Islet precursor cell (in vitro differentiated cells): ENCODE data around the gene AGPAT4.

Experiments used
- DNase-seq: peaks from one replicate; pipeline ENCODE4 v3.0.0-alpha.2; 2018

AGPAT4 gene

DNA sequence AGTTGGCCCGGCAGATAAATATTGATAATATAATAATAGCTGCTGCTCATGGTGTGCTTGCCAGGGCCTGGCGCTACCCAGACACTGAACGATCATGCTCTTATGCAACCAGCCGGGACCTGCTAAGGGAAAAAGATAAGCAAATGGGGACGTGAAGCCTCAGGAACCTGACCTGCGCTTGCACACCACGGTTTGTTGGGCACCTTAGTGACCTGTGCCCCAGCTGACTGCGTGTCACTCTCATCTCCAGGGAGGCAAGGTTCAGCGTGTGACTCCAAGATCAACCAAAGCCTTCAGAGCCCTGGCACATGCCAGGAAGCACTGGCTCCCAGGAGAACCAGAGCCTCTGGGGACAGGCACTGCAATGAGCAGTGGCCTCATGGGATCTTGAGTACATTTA is 111.1 kb downstream of the AGPAT4 start:
- DNase-seq = no peak

DNA sequence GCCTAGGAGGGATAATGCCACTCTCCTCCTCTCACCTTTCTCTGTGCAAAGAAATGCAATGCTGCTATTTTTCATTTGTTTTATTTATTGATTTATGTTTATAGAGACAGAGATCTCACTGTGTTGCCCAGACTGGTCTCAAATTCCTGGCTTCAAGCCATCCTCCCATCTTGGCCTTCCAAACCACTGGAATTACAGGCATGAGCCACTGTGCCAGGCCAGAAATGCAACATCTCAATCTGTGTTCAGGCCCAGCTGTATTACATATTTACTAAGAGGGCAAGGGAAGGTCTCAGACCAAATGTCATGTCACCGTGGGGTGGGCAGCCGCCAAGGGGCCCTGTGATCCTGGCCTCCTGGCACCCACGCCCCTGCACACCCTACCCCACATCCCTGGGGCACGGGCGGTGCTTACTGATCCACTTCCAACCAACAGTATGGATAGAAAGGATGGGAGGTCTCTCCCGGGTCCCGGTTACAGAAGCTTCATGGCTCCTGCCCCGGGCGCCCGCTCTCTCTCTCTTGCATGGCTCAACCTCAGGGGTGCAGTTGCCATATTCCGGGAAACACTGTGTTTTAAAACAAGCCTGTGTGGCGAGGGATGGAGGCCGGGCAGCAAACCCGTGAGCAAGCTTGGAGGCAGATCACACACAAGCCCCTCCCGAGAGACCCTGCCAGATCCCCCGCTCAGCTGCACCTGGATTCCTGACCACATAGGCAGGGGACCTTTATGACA is 111.8 kb downstream of the AGPAT4 start:
- no peak for DNase-seq

DNA sequence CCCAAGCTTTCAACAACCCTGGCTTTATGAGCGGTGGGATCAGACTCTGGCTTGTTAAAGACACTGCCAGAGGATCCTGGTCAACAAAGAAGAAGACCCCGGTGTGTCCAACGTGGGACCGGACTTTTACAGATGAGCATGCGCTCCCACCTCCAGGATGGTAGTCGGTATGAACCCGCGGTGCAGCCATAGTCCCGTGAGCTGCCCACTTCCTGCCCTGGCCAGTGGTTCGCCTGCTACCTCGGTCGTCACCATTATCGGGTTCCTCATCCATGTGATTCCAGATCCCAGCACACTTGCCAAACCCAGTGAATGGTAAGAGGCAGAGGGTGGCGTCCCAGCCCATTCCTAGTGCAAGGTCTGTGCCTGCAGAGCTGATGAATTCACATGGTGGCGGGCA is 112.7 kb downstream of the AGPAT4 start:
- no peak for DNase-seq

DNA sequence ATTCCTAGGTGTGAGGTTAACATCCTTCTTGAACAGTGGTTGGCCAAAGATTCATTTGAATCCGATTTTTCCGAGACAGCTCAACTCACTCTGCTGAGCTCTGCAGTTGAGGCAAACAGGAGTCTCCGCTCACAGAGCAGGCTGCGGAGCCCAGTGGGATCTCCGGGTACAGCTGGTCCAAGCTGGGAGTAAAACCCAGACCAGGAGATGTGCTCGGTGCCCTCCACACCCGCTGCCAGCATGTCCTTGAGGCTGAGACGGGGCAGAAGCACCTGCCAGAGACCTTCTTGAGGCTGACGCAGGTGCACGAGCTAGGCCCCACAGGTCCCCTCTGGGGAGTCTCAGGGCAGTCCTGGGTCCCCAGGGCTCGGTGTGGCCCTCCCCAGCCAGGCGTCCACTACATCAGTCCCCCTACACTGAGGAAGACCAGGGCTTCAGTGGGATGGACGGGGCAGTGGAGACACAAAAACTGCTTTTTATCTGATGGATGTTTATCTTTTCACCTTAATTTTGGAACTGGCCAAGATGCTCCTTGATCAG is 119.0 kb downstream of the AGPAT4 start:
- no peak for DNase-seq

DNA sequence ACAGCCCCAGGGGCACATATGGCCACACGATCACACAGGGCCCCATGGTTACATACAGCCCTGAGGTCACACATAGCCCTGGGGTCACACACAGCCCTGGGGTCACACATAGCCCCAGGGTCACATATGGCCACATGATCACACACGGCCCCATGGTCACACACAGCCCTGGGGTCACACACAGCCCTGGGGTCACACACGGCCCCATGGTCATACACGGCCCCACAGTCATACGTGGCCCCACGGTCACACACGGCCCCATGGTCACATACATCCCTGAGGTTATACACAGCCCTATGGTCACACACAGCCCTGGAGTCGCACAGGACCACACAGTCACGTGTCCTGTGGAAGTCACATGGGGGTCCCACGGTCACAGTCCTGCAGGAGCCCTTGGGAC is 120.1 kb downstream of the AGPAT4 start:
- DNase-seq = no peak

DNA sequence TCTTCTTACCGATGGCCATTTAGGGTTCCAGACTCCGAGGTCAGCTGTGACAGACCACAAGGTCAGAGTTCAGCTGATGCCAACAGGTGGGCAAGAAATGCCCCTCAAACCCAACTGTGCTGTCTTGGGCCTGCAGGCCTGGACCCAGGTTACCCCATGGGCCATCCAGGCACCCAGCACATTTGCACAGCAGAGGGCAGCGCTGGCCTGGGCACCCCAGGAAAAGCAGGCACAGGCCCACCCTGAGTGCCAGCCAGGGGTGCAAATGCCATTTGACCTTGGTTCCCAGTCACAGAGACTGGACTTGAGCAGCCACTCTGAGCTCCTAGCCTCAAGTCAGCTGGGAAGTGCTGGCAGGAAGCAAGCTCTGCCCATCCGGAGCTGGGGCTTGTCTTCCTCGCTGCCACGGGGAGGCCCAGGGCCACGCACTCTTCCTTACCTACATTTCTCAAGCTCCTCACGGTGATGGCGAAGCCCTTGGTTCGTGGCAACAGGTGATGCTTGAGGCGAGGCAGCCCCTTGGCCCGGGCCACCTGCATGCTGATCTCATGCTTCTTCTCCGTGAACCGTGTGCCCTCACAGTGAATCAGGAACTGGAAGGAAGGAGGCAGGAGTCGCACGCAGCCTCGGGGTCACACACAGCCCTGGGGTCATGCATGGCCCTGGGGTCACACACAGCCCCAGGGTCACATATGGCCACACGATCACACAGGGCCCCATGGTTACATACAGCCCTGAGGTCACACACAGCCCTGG is 120.8 kb downstream of the AGPAT4 start:
- no peak for DNase-seq

DNA sequence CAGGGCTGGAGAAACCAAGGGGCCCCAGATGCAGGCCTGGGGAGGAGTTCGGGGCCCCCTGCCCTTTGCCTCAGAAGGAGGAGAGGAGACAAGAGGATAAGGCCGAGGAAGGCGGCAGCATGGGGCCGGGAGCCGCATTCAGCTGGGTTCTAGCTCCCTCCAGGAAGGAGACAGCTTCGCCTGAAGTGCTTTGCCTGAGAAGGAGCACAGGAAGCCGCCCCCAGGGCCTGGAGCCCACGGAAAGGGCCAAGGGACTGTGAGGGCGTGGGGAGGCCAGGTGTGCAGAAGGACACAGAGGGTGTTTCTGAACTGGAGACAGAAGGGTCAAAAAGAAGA is 121.4 kb downstream of the AGPAT4 start:
- DNase-seq = no peak

DNA sequence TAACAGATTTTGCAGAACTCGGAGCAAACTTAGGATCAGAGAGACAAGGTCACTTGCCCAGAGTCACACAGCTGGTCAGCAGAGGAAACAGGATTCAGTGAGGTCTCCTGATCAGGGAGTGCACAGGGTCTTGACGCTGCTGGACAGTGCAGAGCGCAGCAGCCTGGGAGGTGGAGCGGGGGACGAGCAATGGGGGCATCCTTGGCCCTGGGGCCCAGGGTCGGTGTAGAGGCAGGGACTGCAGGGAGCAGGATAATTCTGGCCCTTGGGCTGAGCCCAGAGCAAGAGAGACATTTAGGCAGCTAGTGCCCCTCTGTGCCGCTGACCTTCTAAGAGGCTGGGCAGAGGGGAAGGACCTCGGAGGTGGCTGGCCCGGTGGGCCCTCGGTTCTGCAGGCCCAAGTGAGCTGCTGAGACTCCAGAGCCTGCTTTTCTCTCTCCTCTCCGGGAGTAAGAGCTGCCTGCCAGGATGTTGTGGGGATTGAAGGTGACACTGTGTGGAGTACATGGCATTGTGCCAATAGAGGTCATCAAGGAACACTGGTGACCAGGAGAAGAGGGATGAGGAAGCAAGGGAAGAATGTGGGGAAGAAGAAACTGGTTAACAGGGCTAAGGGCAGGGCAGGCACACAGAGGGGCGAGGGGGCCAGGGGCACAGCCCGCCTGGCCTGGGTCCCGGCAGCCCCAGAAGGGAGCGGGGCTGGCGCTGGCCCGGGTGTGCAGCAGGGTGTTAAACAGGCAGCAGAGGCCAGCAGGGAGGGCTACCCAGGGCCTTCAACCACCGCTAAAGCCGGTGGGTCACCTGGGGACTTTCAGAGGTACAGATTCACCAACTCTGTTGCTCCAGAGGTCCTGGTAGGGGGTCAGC is 122.0 kb downstream of the AGPAT4 start:
- DNase-seq = no peak

DNA sequence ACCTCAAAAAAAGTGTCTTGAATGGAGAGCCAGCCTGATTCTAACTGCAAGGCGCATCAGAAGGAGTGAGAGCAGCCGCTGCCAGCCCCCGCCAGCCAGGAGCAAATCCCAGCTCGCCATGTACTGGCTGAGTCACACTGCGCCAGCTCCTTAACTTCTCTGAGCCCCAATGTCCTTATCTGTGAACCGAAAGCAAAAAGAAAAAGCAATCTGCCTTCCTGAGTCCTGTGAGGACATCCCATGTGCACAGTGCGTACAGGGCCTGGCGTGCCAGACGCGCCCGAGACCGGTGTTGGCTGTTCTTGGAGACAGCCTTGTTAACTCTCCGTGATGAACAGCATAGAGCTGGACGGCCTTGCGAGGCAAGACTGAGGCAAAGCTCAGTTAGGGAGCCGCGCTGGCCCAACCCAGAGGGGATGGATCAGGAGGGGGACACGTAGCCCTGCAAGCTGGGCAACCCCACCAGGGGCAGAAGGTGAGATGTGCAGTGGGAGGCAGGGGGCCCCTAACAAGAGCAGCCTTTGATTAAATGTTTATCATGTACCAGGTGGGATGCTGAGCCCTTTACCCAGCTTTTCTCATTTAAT is 122.7 kb downstream of the AGPAT4 start:
- no peak for DNase-seq

DNA sequence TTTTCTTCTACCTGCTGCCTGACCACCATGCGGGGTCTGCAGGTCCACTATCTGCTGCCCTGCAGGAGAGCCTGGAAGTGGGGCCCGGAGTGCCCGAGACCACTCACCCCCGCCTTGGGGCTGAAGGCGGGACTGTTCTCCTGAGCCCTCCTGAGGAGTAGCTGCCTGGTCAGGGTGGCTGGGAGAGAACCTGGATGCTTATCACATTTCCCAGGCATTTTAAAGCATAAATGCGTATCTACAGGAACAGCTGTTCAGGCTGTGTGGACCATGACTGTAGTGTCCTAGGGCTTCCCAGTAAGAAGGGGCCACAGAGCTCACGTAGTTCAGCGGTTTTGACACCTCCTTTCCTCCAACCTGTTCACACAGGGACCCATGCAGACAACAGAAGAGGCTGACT is 123.3 kb downstream of the AGPAT4 start:
- no peak for DNase-seq

DNA sequence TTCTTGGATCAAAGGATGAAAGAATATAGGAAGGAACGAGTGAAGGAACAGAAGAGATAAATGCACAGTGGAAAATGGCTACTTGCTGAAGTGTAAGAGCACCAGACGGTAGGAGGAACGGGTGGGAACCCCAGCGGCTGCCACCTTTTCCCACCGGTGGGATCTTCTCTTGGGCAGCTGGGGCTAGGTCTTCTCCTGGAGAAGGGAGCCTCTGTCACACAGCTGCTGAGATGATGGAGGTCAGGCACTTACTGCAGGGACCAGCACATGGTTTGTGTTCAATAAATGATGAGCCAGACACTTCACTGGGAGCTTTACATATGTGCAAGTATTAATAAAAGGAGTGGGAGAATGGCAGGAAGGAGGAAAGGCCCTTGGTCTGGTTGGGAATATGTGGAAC is 123.7 kb downstream of the AGPAT4 start:
- DNase-seq = no peak

DNA sequence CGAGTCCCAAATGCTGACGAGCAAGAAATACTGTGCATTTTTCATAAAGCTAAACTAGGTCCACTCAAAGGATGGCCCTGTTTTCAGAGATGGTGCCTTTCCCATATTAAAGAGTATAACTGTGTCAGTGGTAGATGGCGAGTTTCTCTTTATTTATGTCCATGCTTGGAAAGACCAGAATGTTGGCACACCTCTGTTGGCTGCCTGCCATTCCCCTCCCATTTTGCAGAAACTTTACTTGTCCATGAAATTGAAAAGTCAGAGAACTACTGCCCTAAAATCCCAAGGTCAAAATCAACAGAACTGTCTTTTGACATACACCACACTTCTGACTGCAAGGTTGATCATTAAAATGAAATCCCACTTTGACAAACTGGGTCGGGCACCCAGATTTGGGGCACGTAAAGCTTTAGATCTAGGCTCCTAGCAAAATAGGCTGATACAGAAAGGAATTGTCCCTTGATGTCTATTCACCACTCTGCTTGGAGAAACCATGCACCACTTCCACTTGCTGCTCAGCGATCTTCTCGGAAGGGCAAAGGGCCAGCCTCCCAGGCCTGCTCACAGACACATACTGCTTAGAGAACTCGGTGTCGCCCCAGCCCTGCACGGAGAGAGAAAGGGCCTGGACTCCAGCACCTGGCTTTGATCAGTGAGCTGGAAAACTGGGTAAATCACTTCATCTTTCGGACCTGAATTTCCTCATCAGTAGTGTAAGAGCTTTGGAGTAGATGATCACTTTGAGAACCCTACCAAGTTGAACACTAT is 130.0 kb downstream of the AGPAT4 start:
- no peak for DNase-seq

DNA sequence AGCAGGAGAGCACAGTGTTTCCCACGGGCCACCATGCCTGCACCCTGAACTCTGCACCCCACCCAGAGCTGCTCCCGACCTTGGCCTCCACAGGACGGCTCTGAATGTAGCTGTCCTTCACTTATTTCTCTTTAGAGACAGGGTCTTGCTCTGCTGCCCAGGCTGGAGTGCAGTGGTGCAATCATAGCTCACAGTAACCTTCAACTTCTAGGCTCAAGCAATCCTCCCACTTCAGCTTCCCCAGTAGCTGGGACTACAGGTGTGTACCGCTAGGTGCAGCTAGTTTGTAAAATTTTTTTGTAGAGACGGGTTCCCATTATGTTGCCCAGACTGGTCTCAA is 130.9 kb downstream of the AGPAT4 start:
- no peak for DNase-seq

DNA sequence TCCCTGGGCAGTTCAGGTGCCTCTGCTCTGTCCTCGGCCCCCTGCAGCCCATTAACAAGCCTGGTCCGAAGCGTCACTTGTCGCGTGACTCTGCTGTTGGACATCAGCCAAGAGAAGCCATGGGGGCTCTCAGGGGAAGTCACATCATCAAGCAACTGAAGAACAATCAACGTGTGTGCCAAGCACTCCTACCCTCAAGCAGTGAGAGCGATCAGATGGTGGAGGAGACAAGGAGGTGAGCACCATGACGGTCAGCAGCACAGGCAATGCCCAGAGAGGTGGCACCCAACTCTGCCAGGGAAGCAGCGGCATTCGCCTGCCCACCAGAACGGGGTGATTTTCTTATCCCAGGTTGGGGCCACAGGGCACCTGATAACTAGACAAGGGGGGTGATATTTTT is 132.7 kb downstream of the AGPAT4 start:
- no peak for DNase-seq

DNA sequence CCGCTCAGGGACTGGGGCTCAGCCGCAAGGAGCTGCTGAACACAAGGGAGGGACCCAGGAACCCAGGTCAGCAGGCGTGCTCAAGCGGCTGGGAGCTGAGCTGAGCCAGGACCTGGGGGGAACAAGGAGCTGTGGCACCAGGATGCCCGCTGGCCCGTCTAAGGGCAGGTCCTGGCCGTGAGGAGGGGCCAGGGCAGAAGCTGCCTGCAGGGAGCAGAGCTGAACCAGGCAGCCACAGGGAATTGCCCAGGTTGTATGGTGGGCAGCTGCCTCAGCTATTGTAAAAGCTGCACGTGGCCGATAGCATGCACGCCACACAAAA is 133.3 kb downstream of the AGPAT4 start:
- no peak for DNase-seq

DNA sequence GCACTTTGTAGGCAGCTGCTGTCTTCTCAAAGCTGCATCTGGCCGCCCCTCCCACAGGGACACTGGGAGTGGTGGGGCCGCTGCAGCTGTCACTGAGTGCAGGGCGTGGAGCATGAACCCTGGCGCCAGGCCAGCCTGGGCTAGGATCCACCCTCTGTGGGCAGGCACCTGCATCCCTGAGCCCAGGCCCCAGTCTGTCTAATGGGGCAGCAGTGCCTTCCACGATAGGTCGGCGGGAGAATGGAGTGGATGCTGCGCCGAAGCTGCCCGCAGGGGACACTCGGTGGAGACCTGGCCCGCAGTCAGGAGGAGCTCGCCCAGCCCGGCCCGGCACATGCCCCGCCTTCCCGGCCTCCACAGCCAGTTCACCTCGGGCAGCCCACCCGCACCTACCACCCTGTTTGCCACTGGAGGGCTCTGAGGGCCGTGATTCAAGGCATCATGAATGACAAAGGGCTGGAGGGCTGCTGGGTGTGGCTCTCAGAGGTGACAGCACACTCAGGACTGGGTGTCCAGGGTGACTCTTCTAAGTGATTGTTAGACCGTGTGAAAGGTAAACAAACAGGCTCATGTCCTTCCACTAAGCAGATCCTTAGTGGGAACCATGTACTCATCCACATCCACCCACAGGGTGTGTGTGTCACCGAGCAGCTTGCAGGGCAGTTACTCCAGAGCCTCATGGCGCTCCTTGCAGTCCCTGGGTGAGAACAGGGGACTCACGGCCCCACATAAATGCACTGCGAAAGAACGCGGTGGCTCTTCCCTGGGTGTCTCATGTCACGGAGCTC is 133.9 kb downstream of the AGPAT4 start:
- peak; percentile 58 for DNase-seq

DNA sequence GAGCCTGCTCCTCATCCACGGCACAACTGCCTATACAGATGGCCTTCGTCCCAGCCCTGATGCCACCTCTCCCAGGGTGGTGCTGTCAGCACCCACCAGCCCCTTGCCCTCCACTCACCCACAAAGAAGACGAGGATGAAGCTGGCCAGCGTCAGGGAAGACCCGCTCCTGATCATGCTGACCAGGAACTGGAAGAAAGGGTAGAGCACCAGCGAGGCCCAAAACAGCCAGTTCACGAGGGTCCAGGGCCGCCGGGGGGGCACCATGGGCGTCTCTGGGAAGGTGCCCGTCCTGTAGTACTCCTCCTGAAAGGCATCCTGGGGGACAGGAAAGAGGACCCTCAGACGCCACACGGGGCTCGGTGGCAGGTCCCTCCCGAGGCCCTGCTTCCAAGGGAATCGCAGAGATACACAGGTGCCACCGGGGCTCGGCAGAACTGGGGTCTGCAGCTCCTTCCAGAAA is 134.5 kb downstream of the AGPAT4 start:
- DNase-seq = peak; percentile 43

DNA sequence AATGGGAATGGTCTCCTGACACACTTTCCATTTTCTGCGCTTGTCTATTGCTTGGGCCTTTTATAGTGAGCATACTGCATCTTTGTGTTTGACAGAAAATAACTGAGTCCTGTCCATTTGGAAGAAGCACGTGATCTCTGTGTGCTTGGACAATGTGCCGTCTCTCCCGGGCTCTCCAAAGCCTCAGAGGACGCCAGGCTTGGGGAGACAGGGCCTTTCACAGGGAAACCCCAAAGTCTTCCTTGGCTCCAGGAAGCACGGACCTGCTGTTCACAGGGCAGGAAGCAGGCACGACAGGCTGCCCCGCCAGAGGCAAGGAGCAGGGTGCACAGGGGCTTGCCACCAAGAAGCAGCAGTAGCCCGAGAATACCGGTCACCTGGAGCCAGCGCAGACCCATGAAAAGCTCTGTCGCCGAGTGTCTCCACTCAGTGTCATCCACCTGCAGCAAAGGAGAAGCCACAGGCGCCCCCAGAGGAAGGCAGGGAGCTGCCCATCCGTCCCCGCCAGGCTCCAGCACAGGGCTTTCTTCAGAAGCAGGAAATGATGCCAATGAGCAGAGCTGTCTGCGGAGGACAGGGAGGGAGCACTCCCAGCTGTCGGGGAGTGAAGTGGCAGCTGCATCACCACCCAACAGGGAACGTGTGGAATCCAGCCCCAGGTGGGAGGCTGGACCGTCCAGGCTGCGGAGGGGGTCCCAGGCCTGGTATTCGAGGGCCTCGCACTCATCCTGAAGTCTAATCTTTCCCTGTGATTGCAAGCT is 135.1 kb downstream of the AGPAT4 start:
- DNase-seq = peak; percentile 49

DNA sequence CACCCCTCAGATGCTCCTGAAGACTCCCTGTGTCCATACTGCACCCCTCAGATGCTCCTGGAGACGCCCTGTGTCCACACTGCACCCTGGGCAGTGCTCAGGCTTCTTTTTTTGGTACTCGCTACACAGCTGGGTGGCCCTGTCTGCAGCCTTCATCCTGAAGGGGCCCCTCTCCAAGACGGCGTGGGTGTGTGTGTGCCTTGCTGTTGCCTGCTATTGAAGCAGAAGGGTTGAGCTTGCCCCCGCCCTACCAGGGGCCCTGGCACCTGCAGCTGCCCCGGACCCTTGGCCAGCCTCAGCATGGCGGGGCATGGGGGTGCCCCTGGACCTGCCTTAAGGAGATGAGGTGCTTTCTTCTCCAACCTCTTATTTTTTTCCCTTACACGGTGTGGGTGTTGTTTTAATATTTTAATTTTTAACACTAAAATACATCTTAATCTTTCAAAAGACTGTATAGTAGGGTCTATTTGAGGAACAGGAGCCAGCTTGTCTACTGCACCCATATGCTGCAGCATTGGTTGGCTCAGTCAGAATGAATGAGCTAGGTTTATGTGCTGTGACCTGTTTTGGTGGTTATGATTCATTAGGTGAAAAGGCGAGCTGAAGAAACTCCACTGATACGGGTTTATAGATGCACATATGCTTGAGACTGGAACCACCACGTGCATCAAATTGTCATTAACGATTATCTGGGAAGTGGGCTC is 135.9 kb downstream of the AGPAT4 start:
- DNase-seq = no peak

DNA sequence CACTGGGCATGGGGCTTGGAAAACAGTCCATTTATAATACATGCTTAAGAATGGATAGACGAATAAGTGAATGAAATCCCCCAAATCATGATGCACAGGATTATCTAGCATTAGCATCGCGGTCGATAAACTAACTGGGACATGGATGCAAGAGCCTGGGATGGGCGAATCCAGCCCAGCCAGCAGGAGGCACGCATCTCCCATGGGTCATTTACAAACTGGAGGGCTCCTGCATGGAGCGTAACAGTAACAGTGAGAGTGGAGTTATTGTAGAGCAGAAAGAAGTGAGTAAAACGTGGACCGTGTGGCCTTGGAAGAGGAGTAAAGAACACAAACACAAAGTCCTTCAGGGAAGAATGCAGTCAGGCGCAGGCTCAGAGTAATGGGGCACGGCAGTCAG is 136.5 kb downstream of the AGPAT4 start:
- DNase-seq = no peak
